GM12864 (cell line): ENCODE data around the gene TRIM45.
A peak's percentile ranks its signal among the peaks of the same experiment; 100 is the strongest.

Experiments
- DNase-seq: peaks from one replicate; pipeline ENCODE4 v3.0.0-alpha.2; 2011; ENCODE audit warnings: low read depth
- H3K4me3 ChIP-seq: 2 replicates; pipeline ENCODE4 v1.5.1; 2011; ENCODE audit warnings: mild to moderate bottlenecking, low read depth, low read length, control low read depth
- TF ChIP-seq, protein P1 (sequence below): IDR thresholded peaks from 2 replicates; pipeline ENCODE4 v1.5.1; 2011; ENCODE audit warnings: low read depth, mild to moderate bottlenecking, moderate library complexity, low read length, control low read depth, inconsistent platforms; ENCODE audit errors: missing control alignments

Gene TRIM45

DNA sequence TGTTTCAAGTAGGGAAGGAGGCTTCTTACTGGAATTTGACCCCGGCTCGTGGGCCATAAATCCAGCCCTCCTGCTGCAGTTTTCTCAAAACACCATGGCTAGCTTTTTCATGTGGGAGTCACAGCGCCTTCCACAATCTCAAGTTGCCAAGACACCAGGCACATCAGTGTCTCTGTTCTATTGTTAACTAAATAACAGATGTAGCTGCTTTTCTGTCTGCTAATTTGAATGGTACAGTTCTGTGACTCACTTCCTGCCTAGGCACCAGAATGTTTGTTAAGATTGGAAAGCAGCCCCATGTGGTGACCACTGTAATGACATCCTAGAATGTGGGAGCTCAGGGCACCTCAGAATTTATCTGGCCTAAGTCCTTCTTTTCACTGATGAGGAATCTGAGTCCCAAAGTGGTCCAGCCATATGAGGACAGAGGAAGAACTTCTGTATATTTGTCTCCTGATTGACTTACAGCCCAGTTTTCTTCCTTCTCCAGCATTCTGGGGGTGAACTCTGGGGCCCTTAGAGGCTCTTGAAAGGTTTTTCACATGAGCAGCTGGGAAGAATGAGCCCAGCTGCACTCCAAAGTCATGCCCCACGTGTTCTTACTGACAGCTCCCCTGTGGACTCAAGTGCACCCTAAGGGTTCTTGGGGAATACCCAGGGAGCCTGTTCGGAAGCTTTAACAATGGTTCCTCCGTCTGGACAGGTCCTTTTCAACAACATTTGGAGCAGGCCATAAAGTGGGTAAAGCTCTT, 27.5 kb downstream of the TRIM45 start:
- TF ChIP-seq, protein P1, sequence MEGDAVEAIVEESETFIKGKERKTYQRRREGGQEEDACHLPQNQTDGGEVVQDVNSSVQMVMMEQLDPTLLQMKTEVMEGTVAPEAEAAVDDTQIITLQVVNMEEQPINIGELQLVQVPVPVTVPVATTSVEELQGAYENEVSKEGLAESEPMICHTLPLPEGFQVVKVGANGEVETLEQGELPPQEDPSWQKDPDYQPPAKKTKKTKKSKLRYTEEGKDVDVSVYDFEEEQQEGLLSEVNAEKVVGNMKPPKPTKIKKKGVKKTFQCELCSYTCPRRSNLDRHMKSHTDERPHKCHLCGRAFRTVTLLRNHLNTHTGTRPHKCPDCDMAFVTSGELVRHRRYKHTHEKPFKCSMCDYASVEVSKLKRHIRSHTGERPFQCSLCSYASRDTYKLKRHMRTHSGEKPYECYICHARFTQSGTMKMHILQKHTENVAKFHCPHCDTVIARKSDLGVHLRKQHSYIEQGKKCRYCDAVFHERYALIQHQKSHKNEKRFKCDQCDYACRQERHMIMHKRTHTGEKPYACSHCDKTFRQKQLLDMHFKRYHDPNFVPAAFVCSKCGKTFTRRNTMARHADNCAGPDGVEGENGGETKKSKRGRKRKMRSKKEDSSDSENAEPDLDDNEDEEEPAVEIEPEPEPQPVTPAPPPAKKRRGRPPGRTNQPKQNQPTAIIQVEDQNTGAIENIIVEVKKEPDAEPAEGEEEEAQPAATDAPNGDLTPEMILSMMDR = peak; percentile 43
- no peak overlapping the region for H3K4me3 ChIP-seq
- DNase-seq = no peak

DNA sequence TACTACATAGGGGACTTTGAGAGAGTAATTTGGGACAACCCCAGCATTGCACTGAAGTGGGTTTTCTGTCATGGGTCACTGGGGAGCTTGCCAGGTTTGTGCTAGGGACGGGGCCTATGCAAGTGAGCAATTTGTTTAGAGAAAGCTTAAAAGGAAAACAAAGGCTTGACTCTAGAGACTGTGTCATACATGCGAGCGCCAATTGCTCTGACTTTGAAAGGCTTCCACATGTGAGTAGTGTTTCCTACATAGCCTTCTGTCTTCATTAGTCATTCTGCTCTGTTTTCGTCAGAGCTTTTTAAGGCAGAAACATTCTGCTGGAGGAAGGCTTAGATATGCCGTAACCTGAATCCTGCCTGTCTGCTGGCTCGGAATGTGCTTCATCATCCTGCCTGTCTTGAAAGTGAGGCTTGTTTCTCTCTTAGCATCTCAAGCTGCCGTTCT, 28.4 kb downstream of the TRIM45 start:
- no peak overlapping the region for H3K4me3 ChIP-seq
- TF ChIP-seq, protein P1 = no peak
- DNase-seq = no peak

GRCh38 chr1:117092594-117092993, 29.0 kb downstream of the TRIM45 start:
- TF ChIP-seq, protein P1 = no peak
- no peak for DNase-seq
- no peak overlapping the region for H3K4me3 ChIP-seq

- TF ChIP-seq, protein P1 = no peak
- H3K4me3 ChIP-seq = no peak overlapping the region
- DNase-seq = no peak
Observed at GRCh38 chr1:117089996-117090395, 31.6 kb downstream of the TRIM45 start.

GRCh38 chr1:117087686-117088085, 33.9 kb downstream of the TRIM45 start:
- H3K4me3 ChIP-seq = no peak overlapping the region
- TF ChIP-seq, protein P1 = no peak
- DNase-seq = no peak

DNA sequence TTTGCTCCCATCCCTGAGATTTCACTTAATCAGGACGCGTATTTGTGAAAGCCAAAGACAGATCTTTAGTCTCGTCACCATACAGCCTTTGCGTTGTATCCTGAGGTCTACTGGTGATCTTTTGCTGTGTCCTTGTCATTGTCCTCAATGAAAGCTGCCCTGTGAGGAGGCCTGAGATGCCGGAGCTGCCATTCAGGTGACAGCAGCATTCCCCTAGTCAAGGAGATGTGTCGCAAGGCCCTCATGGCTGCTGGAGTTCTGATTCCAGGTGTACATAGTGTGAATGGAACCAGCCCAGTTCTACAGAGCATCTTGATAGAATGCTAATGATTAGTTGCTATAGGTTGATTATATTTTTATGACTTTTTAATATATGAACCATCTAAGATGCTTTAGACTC, 37.3 kb downstream of the TRIM45 start:
- TF ChIP-seq, protein P1 = no peak
- no peak for DNase-seq
- H3K4me3 ChIP-seq = no peak overlapping the region

DNA sequence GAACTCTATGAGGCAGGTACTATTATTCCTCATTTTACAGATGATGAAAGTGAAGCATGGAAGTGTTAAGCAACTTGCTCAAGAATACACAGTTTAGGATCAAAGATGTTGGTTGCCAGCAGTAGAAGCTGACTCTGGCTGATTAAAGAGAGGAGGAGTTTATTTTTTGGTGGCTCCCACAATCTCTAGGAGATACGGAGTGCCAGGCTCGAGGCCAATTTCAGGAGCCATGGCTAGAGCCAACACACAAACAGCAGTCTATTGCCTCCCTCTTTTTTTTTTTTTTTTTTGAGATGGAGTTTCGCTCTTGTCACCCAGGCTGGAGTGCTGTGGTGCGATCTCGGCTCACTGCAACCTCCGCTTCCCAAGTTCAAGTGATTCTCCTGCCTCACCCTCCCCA, 41.8 kb downstream of the TRIM45 start:
- H3K4me3 ChIP-seq = no peak overlapping the region
- TF ChIP-seq, protein P1 = no peak
- DNase-seq = no peak
